ENCODE measurements around the gene NFATC4. TPM values are rescaled to one million over a fixed set of nuclear protein-coding genes. Genes with fewer than 3 reads are reported as not detected.

The NFATC4 gene
- total RNA-seq, 1 donor from 2014 or later = 56.6 TPM

- Mint-ChIP-seq H3K36me3 (ENCODE audit: insufficient read depth) (peaks cover 10% of the 10 kb centered on the region), H3K27me3 (peaks cover 14% of the 10 kb centered on the region), H3K9me3 (ENCODE audit: low read depth) (no peaks in the 10 kb centered on the region), H3K4me1 (ENCODE audit: low read depth) (no peaks in the 10 kb centered on the region), H3K27ac (no peak overlapping the region), H3K4me3 (ENCODE audit: low read depth) (no peak overlapping the region)
- DNase-seq (ENCODE audit: low spot score, unreplicated experiment) = no peak
- TF ChIP-seq CTCF (IDR thresholded peaks at IDR 0.05; ENCODE audit: unreplicated experiment) = no peak
These were observed 50.0 kb downstream of the NFATC4 start for GRCh38 chr14:24417832-24418491.

DNA sequence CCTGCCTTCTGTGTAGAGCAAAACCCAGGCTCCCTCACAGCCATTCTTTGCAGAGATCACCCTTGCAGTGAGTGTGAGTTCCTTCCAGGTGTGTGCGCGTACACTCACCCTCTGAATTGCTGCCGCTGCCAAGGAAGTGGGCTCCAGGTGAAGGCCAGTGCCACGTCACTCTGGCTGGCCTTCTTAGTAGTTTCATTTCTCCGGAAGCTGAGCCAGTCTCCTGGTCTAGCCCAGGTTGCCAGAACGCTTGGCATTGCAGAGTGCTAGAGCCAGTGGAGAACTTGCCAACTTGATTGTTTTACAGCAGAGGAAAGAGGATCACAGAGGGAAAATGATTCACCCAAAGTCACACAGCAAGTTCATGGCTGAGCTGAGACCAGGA lies 50.5 kb downstream of the NFATC4 start:
- Mint-ChIP-seq H3K36me3 (ENCODE audit: insufficient read depth) (peaks cover 10% of the 10 kb centered on the region), H3K27ac (no peak overlapping the region), H3K9me3 (ENCODE audit: low read depth) (no peaks in the 10 kb centered on the region), H3K4me3 (ENCODE audit: low read depth) (no peak overlapping the region), H3K4me1 (ENCODE audit: low read depth) (no peaks in the 10 kb centered on the region), H3K27me3 (peaks cover 14% of the 10 kb centered on the region)
- no peak for TF ChIP-seq CTCF (IDR thresholded peaks at IDR 0.05; ENCODE audit: unreplicated experiment)
- DNase-seq (ENCODE audit: low spot score, unreplicated experiment) = no peak

- Mint-ChIP-seq H3K4me1 (ENCODE audit: low read depth) (peaks cover 8% of the 10 kb centered on the region), H3K27me3 (peaks cover 14% of the 10 kb centered on the region), H3K9me3 (ENCODE audit: low read depth) (no peaks in the 10 kb centered on the region), H3K36me3 (ENCODE audit: insufficient read depth) (no peaks in the 10 kb centered on the region), H3K4me3 (ENCODE audit: low read depth) (no peak overlapping the region), H3K27ac (no peak overlapping the region)
- TF ChIP-seq CTCF (IDR thresholded peaks at IDR 0.05; ENCODE audit: unreplicated experiment) = no peak
- DNase-seq (ENCODE audit: low spot score, unreplicated experiment) = no peak
These were observed 54.3 kb downstream of the NFATC4 start for GRCh38 chr14:24422261-24422660.

- Mint-ChIP-seq H3K27ac (no peak overlapping the region), H3K4me1 (ENCODE audit: low read depth) (peaks cover 10% of the 10 kb centered on the region), H3K36me3 (ENCODE audit: insufficient read depth) (no peaks in the 10 kb centered on the region), H3K9me3 (ENCODE audit: low read depth) (no peaks in the 10 kb centered on the region), H3K4me3 (ENCODE audit: low read depth) (no peak overlapping the region), H3K27me3 (peaks cover 14% of the 10 kb centered on the region)
- no peak for TF ChIP-seq CTCF (IDR thresholded peaks at IDR 0.05; ENCODE audit: unreplicated experiment)
- no peak for DNase-seq (ENCODE audit: low spot score, unreplicated experiment)
These were observed 55.0 kb downstream of the NFATC4 start for GRCh38 chr14:24422694-24423601.

- H3K27ac Mint-ChIP-seq = no peak overlapping the region
- H3K4me1 Mint-ChIP-seq (ENCODE audit: low read depth) = peaks cover 11% of the 10 kb centered on the region
- DNase-seq (ENCODE audit: low spot score, unreplicated experiment) = no peak
- no peaks in the 10 kb centered on the region for H3K27me3 Mint-ChIP-seq
- H3K36me3 Mint-ChIP-seq (ENCODE audit: insufficient read depth) = no peaks in the 10 kb centered on the region
- no peak overlapping the region for H3K4me3 Mint-ChIP-seq (ENCODE audit: low read depth)
- no peaks in the 10 kb centered on the region for H3K9me3 Mint-ChIP-seq (ENCODE audit: low read depth)
- TF ChIP-seq CTCF (IDR thresholded peaks at IDR 0.05; ENCODE audit: unreplicated experiment) = no peak
These were observed 57.7 kb downstream of the NFATC4 start for GRCh38 chr14:24425704-24426103.
